K562 (cell line): Measurements from ENCODE around the gene C6orf163. TPM values are rescaled to one million over a fixed set of nuclear protein-coding genes. Genes with fewer than 3 reads are reported as not detected.

Source experiments
- ASH1L ChIP-seq: fragments of 450-650 bp; IDR thresholded peaks from 2 replicates; pipeline ENCODE4 v1.6.1; 2018; ENCODE audit warnings: borderline replicate concordance, mild to moderate bottlenecking, low read depth; ENCODE audit not compliant: partially characterized antibody
- BRD9 ChIP-seq: fragments of 450-650 bp; IDR thresholded peaks from 2 replicates; pipeline ENCODE4 v1.6.1; 2018; ENCODE audit warnings: low read depth; ENCODE audit not compliant: partially characterized antibody
- GABPA ChIP-seq: fragments of 200-800 bp; sonication (Bioruptor generic); conservative IDR thresholded peaks from 2 replicates; pipeline ENCODE4 v1.6.1; 2016; ENCODE audit warnings: low read depth, missing genetic modification characterization, missing compliant biosample characterization
- HSF4 ChIP-seq: fragments of 250-450 bp; sonication (Bioruptor Pico); IDR thresholded peaks from 2 replicates; pipeline ENCODE4 v2.1.2; 2022; ENCODE audit warnings: mild to moderate bottlenecking, moderate library complexity, borderline replicate concordance
- MECOM ChIP-seq: fragments of 250-450 bp; sonication (Bioruptor Pico); IDR thresholded peaks from 2 replicates; pipeline ENCODE4 v1.8.0; 2022; ENCODE audit warnings: inconsistent platforms
- MGA ChIP-seq: fragments of 450-650 bp; IDR thresholded peaks from 2 replicates; pipeline ENCODE4 v1.6.1; 2016; ENCODE audit warnings: mild to moderate bottlenecking, moderate library complexity
- NONO ChIP-seq, 2 experiments: fragments of 200-400 bp in 1 of 2; fragments of 450-650 bp in 1 of 2; formaldehyde crosslinking in 1 of 2; IDR thresholded peaks; 2 replicates each; pipeline ENCODE4 v1.6.1; 2017; ENCODE audit warnings: low read depth in 2 of 2, mild to moderate bottlenecking in 2 of 2, moderate library complexity in 2 of 2, low read length in 1 of 2
- PHB2 ChIP-seq: fragments of 450-650 bp; IDR thresholded peaks from 2 replicates; pipeline ENCODE4 v1.6.1; 2017; ENCODE audit warnings: low read depth
- PHF20 ChIP-seq: fragments of 450-650 bp; IDR thresholded peaks from 2 replicates; pipeline ENCODE4 v1.6.1; 2018; ENCODE audit not compliant: partially characterized antibody
- SMAD4 ChIP-seq: fragments of 250-450 bp; sonication (Bioruptor Pico); conservative IDR thresholded peaks from 2 replicates; pipeline ENCODE4 v1.8.0; 2021; ENCODE audit warnings: inconsistent platforms, mild to moderate bottlenecking, moderate library complexity
- YY1 ChIP-seq, 3 experiments: IDR thresholded peaks; 2 replicates each; pipeline ENCODE4 v1.6.1; 2011; ENCODE audit warnings: low read length in 2 of 3, mild to moderate bottlenecking in 2 of 3, moderate library complexity in 2 of 3, borderline replicate concordance in 1 of 3, control low read depth in 1 of 3, low read depth in 1 of 3; ENCODE audit not compliant: insufficient read depth in 3 of 3, insufficient replicate concordance in 2 of 3, control insufficient read depth in 1 of 3, insufficient read length in 1 of 3; ENCODE audit errors: extremely low read depth in 1 of 3
- ZNF124 ChIP-seq: sonication (generic); formaldehyde crosslinking; IDR thresholded peaks from 2 replicates; pipeline ENCODE4 v1.8.1; 2022; ENCODE audit warnings: missing genetic modification reagents
- ZNF655 ChIP-seq: fragments of 250-450 bp; sonication (Bioruptor Pico); IDR thresholded peaks from 2 replicates; pipeline ENCODE4 v1.5.0; 2021
- ZZZ3 ChIP-seq: fragments of 450-650 bp; IDR thresholded peaks from 2 replicates; pipeline ENCODE4 v1.6.1; 2016; ENCODE audit warnings: antibody characterized with exemption, mild to moderate bottlenecking, moderate library complexity
- polyA plus RNA-seq, 8 experiments: library from polyadenylated mRNA; depleted of rRNA in 4 of 8; stranded (reverse) in 5 of 8; unstranded in 3 of 8; fragments of >200 nt; fragmentation: Nextera tagmentation in 2 of 8; fragmentation: Illumina TruSeq in 1 of 8; extraction: Ambion mirVana in 2 of 8; extraction: Trizol in 1 of 8; gene quantifications; 2 replicates each; pipeline versions ENCODE4 v1.2.1 to v1.2.3, GENCODE V29; 2011 to 2014; ENCODE audit warnings: inconsistent platforms in 1 of 8, missing spikeins in 1 of 8
- total RNA-seq, 7 experiments: library from RNA; depleted of rRNA in 6 of 7; stranded (reverse); fragments of >200 nt in 6 of 7; fragmentation: Illumina TruSeq in 2 of 7; extraction: Trizol in 2 of 7; gene quantifications; 2 replicates each; pipeline versions ENCODE4 v1.2.1 to v1.2.3, GENCODE V29; 2011 to 2021; ENCODE audit warnings: low replicate concordance in 1 of 7

Gene C6orf163
- total and polyA plus RNA-seq, 9 of the 15 experiments (the other 6 are each of a cell fraction or from before 2014, with no cell fraction given), result 0.67 to 4.7 (median 1.5) TPM

- TF ChIP-seq ASH1L (no peak), BRD9 (no peak), PHB2 (no peak), HSF4 (CRISPR knock-in tag) (no peak), YY1 (IDR thresholded peaks at IDR 0.05; ENCODE audit: borderline replicate concordance in 1 of 3, control insufficient read depth in 1 of 3, extremely low read depth in 1 of 3, insufficient read depth in 3 of 3, insufficient read length in 1 of 3, insufficient replicate concordance in 2 of 3, low read depth in 1 of 3, low read length in 2 of 3) (no peak), SMAD4 (CRISPR knock-in tag) (peak; percentile 75), MGA (no peak), PHF20 (no peak), ZNF655 (CRISPR knock-in tag) (no peak), ZZZ3 (no peak), NONO (IDR thresholded peaks at IDR 0.05; ENCODE audit: low read depth in 2 of 2, low read length in 1 of 2) (no peak), GABPA (0 out of 2 replicates have a peak, but pooled peaks have one; percentile 21), ZNF124 (CRISPR knock-in tag) (no peak), MECOM (CRISPR knock-in tag) (no peak)
These were observed 63.5 kb downstream of the C6orf163 start, which contains the start of gene CFAP206 (continued) for GRCh38 chr6:87407901-87408720.
